NB4 (cell line): ENCODE measurements around the gene AIFM3.

ENCODE experiments used
- CTCF ChIP-seq: IDR thresholded peaks from one replicate; pipeline ENCODE4 v1.5.1; 2012; ENCODE audit warnings: low read depth, low read length
- POLR2A ChIP-seq: IDR thresholded peaks from 2 replicates; pipeline ENCODE4 v1.6.1; 2011; ENCODE audit warnings: mild to moderate bottlenecking; ENCODE audit not compliant: insufficient read length; ENCODE audit errors: extremely low read depth

GRCh38 chr22:20975541-20976290 lies 8.7 kb downstream of the AIFM3 start:
- TF ChIP-seq POLR2A, result no peak
- no peak for TF ChIP-seq CTCF
